ENCODE measurements around the gene RGL4. TPM values are rescaled to one million over a fixed set of nuclear protein-coding genes. Genes with fewer than 3 reads are reported as not detected.
A peak's percentile ranks its signal among the peaks of the same experiment; 100 is the strongest.

The RGL4 gene
- total and polyA plus RNA-seq, 2 of the 8 experiments (the other 6 are each of a cell fraction or from before 2014, with no cell fraction given) = not detected

DNA sequence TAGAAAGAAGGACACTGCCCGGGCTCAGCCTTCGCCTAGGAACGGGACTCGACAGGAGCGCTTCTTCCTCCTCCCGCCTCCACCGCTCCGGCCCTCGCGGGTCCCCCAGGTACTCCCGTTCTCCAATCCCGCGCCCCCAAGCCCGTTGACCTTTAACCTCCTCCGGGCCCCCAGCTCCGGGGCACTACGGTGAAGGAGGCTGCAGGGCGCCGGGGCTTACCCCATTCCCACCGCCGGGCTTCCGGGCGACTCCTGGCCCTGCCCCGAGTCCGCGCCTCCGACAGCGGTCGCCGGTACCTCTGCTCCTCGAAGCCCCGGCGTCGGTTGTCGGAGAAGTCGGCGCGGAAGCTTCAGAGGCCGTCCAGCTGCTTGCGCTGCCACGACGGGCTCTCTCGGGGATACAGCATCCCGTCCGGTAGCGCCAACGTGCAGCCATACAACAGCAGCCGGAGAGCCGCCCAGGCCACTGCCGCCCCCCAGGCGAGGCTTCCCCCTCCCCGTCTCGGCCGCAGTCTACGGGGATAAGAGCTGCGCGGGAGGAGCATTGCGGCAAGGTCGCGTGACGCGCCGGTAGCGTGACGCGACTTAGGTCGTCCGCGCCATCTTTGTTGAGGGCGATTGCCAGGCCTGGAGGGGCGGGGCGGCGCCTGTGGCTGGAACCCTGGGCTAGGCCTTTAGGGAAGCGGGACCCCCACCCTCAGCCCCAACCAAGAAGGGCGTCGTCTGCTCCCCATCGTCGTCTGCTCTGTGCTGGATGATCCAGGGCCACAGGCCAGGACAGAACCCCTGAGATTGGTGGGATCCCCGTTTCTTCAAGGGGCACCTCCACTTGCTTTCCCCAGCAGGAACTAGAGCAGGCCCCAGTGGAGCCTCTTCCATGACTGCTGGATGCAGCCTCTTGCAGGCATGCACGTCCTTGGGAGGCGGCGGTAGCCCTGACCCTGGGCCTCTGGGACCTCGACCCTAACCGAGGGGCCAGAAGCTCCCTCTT, 26.3 kb downstream of the RGL4 start:
- Histone ChIP-seq H2BK5ac (ENCODE audit: low read depth, low read length) (peak overlapping the region; percentile 86), H3K4me2 (ENCODE audit: insufficient read depth in 1 of 2, low read depth in 2 of 2, low read length in 2 of 2) (peak overlapping the region; percentile 54 to 60), H3K27me3 (replicated peaks in 1 of 4; ENCODE audit: control insufficient read depth in 3 of 4, extremely low read depth in 1 of 4, insufficient read depth in 3 of 4, low read length in 3 of 4) (no peaks in the 10 kb centered on the region; a peak in 1 of 7 replicates), H2BK15ac (ENCODE audit: low read length) (peak overlapping the region; percentile 72; the same call in 1 of the 2 replicates), H2BK12ac (ENCODE audit: low read depth, low read length) (0 out of 2 replicates have a peak overlapping the region, but pooled peaks have one; percentile 75), H3K4ac (replicated peaks; ENCODE audit: insufficient read length, low read depth, low read length) (no peak overlapping the region), H3K9me3 (ENCODE audit: insufficient read depth in 2 of 2, low read depth in 1 of 2, low read length in 1 of 2) (no peaks in the 10 kb centered on the region), H3K36me3 (ENCODE audit: control insufficient read depth in 2 of 4, insufficient read depth in 4 of 4, low read length in 3 of 4) (peaks cover 5 to 17% (median 8%) of the 10 kb centered on the region in 4 experiments; a peak in 6 of 8 replicates), H3K4me3 (ENCODE audit: extremely low read depth in 1 of 4, insufficient read depth in 2 of 4, low read depth in 3 of 4, low read length in 4 of 4) (peak overlapping the region; percentile 76 to 89 (median 83)), H2BK120ac (replicated peaks; ENCODE audit: low read depth, low read length) (peak overlapping the region; percentile 72), H3K27ac (ENCODE audit: low read depth, low read length) (peak overlapping the region; percentile 57; the same call in 1 of the 2 replicates), H3K23me2 (ENCODE audit: low read depth, low read length) (no peaks in the 10 kb centered on the region), H3K79me1 (ENCODE audit: low read depth, low read length) (peaks cover 12% of the 10 kb centered on the region), H3K14ac (ENCODE audit: insufficient read length) (no peak overlapping the region), H4K8ac (ENCODE audit: extremely low read depth, insufficient read depth, low read length) (peak overlapping the region; percentile 91), H3K4me1 (replicated peaks in 1 of 4; ENCODE audit: control insufficient read depth in 3 of 4, insufficient read depth in 4 of 4, low read length in 3 of 4) (peaks cover 0 to 5% (median 2%) of the 10 kb centered on the region in 4 experiments; a peak in 5 of 7 replicates), H3K79me2 (ENCODE audit: control insufficient read depth in 1 of 2, insufficient read depth in 2 of 2, low read length in 2 of 2) (peaks cover 0 to 6% of the 10 kb centered on the region in 2 experiments; a peak in 1 of 4 replicates), H4K5ac (ENCODE audit: insufficient read length, low read depth, low read length) (peak overlapping the region; percentile 53), H2AFZ (ENCODE audit: low read length) (peak overlapping the region; percentile 100), H3K56ac (replicated peaks; ENCODE audit: insufficient read length, low read depth, low read length) (peak overlapping the region; percentile 24), H2BK20ac (ENCODE audit: low read length) (no peak overlapping the region), H4K20me1 (replicated peaks in 1 of 2; ENCODE audit: control insufficient read depth in 1 of 2, insufficient read depth in 2 of 2, low read length in 2 of 2) (peaks cover 0 to 5% of the 10 kb centered on the region in 2 experiments), H3K9ac (replicated peaks in 1 of 4; ENCODE audit: extremely low read depth in 1 of 4, low read depth in 3 of 4, low read length in 3 of 4) (peak overlapping the region; percentile 56 to 86 (median 71)), H3K18ac (ENCODE audit: extremely low read depth, low read length) (peak overlapping the region; percentile 87), H3K23ac (ENCODE audit: insufficient read length) (no peak overlapping the region), H2AK5ac (ENCODE audit: low read depth, low read length) (no peak overlapping the region), H4K91ac (replicated peaks; ENCODE audit: insufficient read length, low read length) (peak overlapping the region; percentile 75)
- POLR2A ChIA-PET (ENCODE audit: partially characterized antibody) = interaction anchor here (0.8 to 2.0 kb wide), 9 partner anchors 10 to 141 kb away, joined by 3 to 9 read pairs (median 3); partner anchors contain the start of genes SLC2A11, SMARCB1 and ZNF70
- DNase-seq (ENCODE audit: low read depth in 1 of 2, low spot score in 2 of 2) (peak; percentile 64 to 96), FAIRE-seq (no peak)
- WGBS, 2 experiments (ENCODE audit: extremely low coverage in 1 of 2, insufficient coverage in 1 of 2, insufficient read length in 1 of 2, insufficient replicate concordance in 2 of 2, low coverage in 1 of 2, low lambda C conversion rate in 2 of 2, missing lambda C conversion rate in 1 of 2) = 8% methylated on average over 61 of the region's 84 CpGs; no CpG with 5 or more reads in 1 of the 2 experiments
- CTCF ChIA-PET (ENCODE audit: partially characterized antibody) = interaction anchor here (1.2 to 2.5 kb wide), 4 partner anchors 11 to 133 kb away, joined by 3 to 7 read pairs (median 5); partner anchors contain the start of genes C22orf15 and VPREB3
- TF ChIP-seq POLR2AphosphoS5 (IDR thresholded peaks at IDR 0.05; ENCODE audit: low read depth, low read length) (peak; percentile 91), HDAC6 (IDR thresholded peaks at IDR 0.05; ENCODE audit: low read depth, low read length) (no peak), GABPA (IDR thresholded peaks at IDR 0.05; ENCODE audit: borderline replicate concordance, insufficient read depth, low read length) (no peak), KDM4A (IDR thresholded peaks at IDR 0.05; ENCODE audit: low read depth, low read length, severe bottlenecking) (peak; percentile 91), TAF1 (IDR thresholded peaks at IDR 0.05; ENCODE audit: low read depth, low read length) (peak; percentile 82), HDAC2 (IDR thresholded peaks at IDR 0.05; ENCODE audit: borderline replicate concordance in 1 of 2, low read depth in 2 of 2, low read length in 2 of 2) (no peak), EZH2 (IDR thresholded peaks at IDR 0.05; ENCODE audit: low read depth, low read length, severe bottlenecking) (no peak), JUND (IDR thresholded peaks at IDR 0.05; ENCODE audit: low read length) (no peak), CEBPB (IDR thresholded peaks at IDR 0.05; ENCODE audit: low read depth, low read length) (no peak), CHD2 (IDR thresholded peaks at IDR 0.05; ENCODE audit: low read length) (peak; percentile 55; the same call in 1 of the 2 replicates)

Measured in H1 (cell line).